ENCODE measurements around the gene ZNF512.
"Not testable (repeated sequence)": the region's sequence is repeated elsewhere in the genome, so short reads cannot be mapped to it uniquely, and the experiment has no call there.

The ZNF512 gene

GRCh38 chr2:27583390-27583915, 611 bp downstream of the ZNF512 start:
- DNase-seq, result no peak

- DNase-seq, result no peak
Measured at GRCh38 chr2:27584597-27584996, 1.8 kb downstream of the ZNF512 start.

DNA sequence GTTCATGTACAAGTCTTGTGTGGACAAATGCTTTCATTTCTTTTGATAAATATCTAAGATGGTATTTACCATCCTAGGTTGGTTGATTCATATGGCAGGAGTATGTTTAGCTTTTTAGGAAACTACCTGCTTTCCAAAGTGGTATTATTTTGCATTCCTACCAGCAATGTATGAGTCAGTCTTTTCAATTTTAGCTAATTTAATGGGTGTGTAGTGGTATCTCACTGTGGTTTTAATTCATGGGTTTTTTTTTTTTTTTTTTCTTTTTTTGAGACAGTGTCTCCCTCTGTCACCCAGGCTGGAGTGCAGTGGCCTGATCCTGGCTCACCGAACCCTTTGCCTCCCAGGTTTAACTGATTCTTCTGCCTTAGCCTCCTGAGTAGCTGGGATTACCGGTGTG, 4.2 kb downstream of the ZNF512 start:
- peak; percentile 7 for DNase-seq

DNA sequence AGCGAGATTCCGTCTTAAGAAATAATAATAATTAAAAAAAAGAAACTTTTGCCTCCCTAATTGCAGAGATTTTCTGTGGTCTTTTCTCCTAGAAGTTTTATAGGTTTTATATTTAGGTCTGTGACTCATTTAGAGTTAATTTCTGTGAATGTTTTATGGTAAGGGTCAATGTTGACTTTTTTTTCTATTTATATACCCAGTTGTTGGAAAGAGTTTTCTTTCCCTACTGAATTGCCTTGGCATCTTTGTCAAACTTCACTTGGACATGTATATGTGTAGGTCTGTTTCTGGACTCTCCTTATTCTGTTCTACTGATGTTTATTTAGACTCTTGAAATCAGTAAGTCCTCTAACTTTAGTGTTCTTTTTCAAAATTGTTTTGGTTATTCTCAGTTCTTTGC, 5.5 kb downstream of the ZNF512 start:
- DNase-seq, result no peak

DNA sequence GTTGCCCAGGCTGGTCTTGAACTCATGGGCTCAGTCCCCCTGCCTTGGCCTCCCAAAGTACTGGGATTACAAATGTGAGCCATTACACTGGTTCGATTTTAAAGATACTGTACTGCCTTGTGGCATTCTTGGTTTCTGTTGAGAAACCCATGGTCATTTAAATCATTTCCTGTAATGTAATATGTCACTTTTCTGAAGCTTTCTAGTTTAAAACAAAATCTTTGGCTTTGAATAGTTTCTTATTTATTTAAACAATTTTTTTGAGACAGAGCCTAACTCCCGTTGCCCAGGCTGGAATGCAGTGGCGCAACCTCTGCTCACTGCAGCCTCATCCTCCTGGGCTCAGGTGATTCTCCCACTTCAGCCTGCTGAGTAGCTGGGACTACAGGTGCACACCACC, 8.9 kb downstream of the ZNF512 start:
- DNase-seq, result no peak

DNA sequence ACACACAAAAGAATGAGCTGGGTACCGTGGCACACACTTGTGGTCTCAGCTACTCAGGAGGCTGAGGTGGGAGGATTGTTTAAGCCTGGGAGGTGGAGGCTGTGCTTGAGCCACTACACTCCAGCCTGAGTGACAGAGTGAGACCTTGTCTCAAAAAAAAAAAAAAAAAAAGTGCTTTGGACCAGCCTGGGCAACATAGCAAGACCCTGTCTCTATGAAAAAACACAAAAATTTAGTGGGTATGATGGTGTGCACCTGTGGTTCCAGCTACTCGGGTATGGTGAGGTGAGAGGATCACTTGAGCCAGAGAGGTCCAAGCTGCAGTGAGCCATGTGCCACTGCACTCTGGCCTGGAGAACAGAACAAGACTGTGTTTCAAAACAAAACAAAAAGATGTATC, 10.4 kb downstream of the ZNF512 start:
- no peak for DNase-seq

GRCh38 chr2:27594020-27594703, 11.3 kb downstream of the ZNF512 start:
- not testable (repeated sequence) for DNase-seq

GRCh38 chr2:27595412-27595811, 12.6 kb downstream of the ZNF512 start:
- DNase-seq, result not testable (repeated sequence)

- DNase-seq, result no peak
Measured at GRCh38 chr2:27596627-27597026, 13.8 kb downstream of the ZNF512 start.

DNA sequence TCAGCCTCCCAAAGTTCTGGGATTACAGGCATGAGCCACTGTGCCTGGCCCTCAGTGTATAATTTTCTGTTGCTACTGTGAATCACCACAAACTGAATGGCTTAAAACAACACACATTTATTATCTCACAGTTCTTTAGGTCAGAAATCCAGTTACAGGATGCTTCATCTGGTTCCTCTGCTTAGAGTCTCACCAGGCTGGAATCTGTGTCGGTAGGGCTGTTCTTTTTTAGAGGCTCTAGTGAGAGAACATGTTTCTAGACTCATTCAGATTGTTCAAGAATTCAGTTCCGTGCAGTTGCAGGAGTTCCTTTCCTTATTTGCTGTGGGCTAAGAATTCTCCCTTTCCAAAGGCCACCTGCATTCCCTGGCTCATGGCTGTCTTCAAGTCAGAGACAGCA, 23.8 kb downstream of the ZNF512 start:
- DNase-seq, result no peak

- no peak for DNase-seq
Measured at GRCh38 chr2:27613985-27614384, 31.1 kb downstream of the ZNF512 start.

DNA sequence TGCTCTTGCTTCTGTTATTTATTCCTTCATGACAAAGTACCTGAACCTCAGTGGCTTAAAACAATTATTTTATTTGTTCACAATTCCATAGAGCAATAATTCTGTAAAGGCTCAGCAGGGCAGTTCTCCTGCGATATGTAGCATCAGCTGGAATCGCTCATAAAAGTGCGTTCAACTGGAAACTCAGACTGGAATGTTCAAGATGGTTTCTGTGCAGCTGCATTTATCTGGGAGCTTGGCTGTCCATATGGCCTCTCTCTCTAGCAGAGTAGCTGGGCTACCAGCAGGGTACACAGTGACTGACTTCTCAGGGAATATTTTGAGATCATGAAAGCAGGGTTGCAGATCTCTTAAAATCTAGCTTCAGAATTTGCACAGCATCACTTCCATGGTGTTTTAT, 32.5 kb downstream of the ZNF512 start:
- no peak for DNase-seq

GRCh38 chr2:27621524-27621923, 38.7 kb downstream of the ZNF512 start:
- DNase-seq, result no peak

- DNase-seq, result no peak
Measured at GRCh38 chr2:27622921-27623384, 40.1 kb downstream of the ZNF512 start.

- DNase-seq, result no peak
Measured at GRCh38 chr2:27624943-27625342, 42.1 kb downstream of the ZNF512 start.

- DNase-seq, result not testable (repeated sequence)
Measured at GRCh38 chr2:27626323-27626722, 43.5 kb downstream of the ZNF512 start.

DNA sequence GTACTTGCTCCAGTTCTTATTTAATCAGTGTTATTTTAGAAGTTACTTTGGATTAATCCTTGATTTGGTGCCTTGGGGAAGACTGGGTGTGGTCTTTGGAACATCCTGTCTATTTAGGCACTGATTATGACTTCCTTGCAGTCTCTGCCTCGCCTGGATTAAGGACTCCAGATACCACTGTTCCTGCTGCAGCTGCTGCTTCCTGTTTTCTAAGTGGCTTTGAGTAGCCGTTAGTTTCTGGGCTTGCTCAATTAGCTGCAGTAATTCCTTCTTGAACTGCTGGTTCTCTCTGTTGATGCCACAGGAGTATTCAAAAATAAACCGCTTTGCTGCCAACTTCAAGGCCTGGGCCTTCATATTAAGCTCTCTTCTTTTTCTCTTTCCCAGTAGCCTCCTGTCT, 44.1 kb downstream of the ZNF512 start:
- not testable (repeated sequence) for DNase-seq

GRCh38 chr2:27627963-27628766, 45.3 kb downstream of the ZNF512 start:
- peak; percentile 26 for DNase-seq

GRCh38 chr2:27628767-27629709, 46.2 kb downstream of the ZNF512 start, which contains the start of the genes CCDC121 and GPN1:
TSS of gene CCDC121 (minus strand) at chr2:27629012. CDS start at chr2:27627799, 1,213 bp downstream.
TSS of gene GPN1 (plus strand) at chr2:27629050. CDS start at chr2:27629059, 9 bp downstream.
- peak; percentile 96 for DNase-seq

GRCh38 chr2:27630257-27630656, 47.4 kb downstream of the ZNF512 start:
- not testable (repeated sequence) for DNase-seq

- DNase-seq, result no peak
Measured at GRCh38 chr2:27634291-27634690, 51.4 kb downstream of the ZNF512 start.

DNA sequence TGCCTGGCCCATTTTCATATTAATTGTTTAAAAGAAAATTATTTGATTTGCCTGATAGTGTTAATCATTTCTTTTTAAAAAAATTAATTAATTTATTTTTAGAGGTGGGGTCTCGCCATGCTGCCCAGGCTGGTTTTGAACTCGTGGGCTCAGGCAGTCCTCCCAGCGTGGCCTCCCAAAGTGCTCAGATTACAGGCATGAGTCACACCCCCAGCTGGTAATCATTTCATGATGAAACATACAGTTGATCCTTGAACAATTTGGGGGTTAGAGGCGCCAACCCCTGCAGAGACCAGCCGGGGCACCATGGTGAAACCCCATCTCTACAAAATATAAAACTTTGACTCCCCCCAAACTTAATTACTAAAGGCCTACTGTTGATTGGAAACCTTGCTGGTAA, 53.9 kb downstream of the ZNF512 start:
- no peak for DNase-seq

All from stimulated activated CD4-positive, alpha-beta T cell treated with anti-CD3 and anti-CD28 coated beads, Interleukin-1b, Interleukin-23, amount 100 ng/mL, for 48 hours (primary cell).